Skin of body (tissue), 3 donors: ENCODE data around the gene ACSM2B. TPM values are rescaled to one million over a fixed set of nuclear protein-coding genes. Genes with fewer than 3 reads are reported as not detected.
"Not testable (repeated sequence)": the region's sequence is repeated elsewhere in the genome, so short reads cannot be mapped to it uniquely, and the experiment has no call there.

Experiments used
- DNase-seq: peaks from one replicate; lab custom pipeline; 2025; lab: John Stamatoyannopoulos, UW
- small RNA-seq: library from RNA; depleted of rRNA; stranded (forward); fragments of <200 nt; gene quantifications from one replicate; pipeline ENCODE3, GENCODE V24; 2014; ENCODE audit warnings: low replicate concordance
- total RNA-seq: library from RNA; depleted of rRNA; stranded (reverse); fragments of >200 nt; gene quantifications from one replicate; pipeline ENCODE4 v1.2.3, GENCODE V29; 2014

The ACSM2B gene
- total RNA-seq, 1 donor from 2014 or later: not detected

DNA sequence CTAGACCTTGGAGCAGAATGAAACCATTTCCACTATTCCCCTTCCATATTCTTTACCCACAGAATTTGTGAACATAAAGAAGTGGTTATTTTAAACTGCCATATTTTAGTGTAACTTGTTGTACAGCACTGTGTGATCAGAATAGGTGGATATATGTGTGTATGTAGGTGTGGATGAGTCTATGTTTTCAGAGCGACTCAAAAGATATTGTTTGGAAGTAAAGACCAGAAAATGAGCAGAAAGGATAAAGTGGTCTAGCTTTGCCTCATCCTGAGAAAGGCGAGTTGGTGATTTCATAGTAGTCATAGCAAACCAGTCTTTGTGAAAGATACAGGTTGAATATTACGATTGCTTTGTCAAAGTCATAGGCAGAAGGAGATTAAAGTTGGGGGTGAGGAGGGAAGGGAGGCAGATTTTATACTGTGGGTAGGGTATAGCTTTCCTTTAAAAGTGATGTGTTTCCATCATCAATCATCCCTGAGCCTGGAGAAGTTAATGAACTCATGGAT is 43.8 kb downstream of the ACSM2B start:
- DNase-seq: not testable (repeated sequence)

DNA sequence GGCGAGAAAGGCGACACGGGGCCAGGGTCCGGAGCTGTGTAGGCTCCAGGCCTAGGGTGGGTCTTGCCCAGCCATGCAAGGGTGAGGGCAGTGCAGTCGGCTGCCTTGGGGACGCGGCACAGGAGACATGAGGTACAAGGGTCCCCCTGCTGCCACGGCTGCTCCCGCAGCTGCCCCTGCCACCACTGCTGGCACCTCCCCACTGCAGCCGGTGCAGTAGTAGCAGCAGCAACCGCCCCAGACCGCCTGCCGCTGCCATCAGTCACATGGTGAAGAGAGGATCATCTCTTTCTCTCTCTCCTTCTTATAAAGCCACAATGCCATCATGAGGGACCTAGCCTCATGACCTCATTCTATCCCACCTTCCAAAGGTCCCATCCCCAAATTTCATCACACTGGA is 44.4 kb downstream of the ACSM2B start:
- not testable (repeated sequence) for DNase-seq

DNA sequence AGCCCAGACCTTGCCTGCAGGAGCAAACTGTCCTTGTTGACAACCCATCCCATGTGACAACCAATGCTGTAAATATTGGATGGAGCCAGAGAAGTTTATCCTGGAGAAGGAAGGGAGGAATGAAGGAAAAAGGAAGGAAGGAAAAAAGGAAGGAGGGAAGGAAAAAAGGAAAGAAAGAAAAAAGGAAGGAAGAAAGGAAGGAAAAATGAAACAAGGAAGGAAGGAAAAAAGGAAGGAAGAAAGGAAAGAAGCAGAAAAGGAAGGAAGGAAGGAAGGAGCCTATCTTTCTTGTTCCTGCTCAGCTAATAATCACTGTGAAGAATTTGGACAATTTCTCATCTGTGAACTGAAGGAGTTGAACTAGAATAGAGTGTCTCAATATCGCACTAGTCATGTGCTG is 56.1 kb downstream of the ACSM2B start:
- DNase-seq: no peak

DNA sequence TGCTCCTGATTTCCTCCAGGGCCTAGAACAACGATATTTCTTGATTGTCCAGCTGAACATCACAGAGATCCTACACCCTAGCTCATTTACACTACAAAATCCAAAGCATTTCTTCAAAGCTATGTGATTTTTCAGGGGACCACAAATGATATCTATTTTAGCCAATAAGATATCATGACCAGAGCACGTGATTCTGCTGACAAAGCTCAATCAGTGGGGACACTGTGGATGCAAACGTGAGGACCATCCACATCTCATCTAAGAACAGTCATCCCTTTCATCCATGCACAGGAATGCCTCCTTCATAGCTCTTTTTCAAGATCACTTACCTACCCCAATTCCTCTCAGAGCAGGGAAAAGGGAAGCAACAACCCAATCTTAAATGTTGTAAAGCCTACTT is 56.9 kb downstream of the ACSM2B start:
- no peak for DNase-seq

- no peak for DNase-seq
These were observed 59.0 kb downstream of the ACSM2B start for GRCh38 chr16:20517149-20517548.

- DNase-seq: no peak
These were observed 60.5 kb downstream of the ACSM2B start for GRCh38 chr16:20515688-20516090.

DNA sequence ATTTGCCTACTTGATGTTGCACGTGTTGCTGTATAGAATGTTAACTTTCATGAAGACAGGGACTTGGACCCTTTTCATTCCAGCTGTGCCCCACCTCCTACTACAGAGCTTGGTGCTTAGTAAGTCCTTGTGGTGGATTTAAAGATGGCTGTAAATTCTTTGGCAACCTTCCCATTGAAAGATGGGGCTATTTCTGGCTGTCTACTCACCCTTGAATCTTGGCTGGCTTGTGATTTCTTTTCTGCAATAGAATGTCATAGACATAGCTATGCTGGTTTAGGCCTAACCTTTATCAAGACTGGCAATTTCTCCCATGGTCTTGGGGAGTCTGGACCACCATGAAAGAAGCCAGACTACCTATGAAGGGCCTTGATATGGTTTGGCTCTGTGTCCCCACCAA is 65.8 kb downstream of the ACSM2B start:
- DNase-seq: no peak

DNA sequence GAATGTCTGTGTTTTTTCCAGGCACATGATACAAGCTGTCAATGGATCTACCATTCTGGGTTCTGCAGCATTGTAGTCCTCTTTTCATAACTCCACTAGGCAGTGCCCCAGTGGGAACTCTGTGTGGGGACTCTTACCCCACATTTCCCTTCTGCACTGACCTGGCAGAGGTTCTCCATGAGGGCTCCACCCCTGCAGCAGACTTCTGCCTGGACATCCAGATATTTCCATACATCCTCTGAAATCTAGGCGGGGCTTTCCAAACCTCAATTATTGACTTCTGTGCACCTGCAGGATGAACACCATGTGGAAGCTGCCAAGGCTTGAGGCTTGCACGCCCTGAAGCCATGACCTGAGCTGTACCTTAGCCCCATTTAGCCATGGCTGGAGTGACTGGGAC is 68.9 kb downstream of the ACSM2B start:
- DNase-seq: no peak

- no peak for DNase-seq
These were observed 71.7 kb downstream of the ACSM2B start for GRCh38 chr16:20504418-20504817.

DNA sequence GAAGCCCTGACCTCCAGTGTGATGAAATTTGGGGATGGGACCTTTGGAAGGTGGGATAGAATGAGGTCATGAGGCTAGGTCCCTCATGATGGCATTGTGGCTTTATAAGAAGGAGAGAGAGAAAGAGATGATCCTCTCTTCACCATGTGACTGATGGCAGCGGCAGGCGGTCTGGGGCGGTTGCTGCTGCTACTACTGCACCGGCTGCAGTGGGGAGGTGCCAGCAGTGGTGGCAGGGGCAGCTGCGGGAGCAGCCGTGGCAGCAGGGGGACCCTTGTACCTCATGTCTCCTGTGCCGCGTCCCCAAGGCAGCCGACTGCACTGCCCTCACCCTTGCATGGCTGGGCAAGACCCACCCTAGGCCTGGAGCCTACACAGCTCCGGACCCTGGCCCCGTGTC is 84.7 kb downstream of the ACSM2B start:
- not testable (repeated sequence) for DNase-seq

DNA sequence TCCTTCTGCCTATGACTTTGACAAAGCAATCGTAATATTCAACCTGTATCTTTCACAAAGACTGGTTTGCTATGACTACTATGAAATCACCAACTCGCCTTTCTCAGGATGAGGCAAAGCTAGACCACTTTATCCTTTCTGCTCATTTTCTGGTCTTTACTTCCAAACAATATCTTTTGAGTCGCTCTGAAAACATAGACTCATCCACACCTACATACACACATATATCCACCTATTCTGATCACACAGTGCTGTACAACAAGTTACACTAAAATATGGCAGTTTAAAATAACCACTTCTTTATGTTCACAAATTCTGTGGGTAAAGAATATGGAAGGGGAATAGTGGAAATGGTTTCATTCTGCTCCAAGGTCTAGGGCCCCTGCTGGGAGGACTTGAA is 85.2 kb downstream of the ACSM2B start:
- DNase-seq: not testable (repeated sequence)

Small RNAs within 50 kb of the gene (small RNA-seq; reads per million reads assigned to genes)
- not detected for gene AC141273.3

Other genes starting within 250 kb of the ACSM2B start
- not detected for gene GP2, start 248.9 kb downstream of the ACSM2B start, total RNA-seq
- not detected for gene UMOD, start 223.7 kb downstream of the ACSM2B start, total RNA-seq
- gene PDILT, start 171.6 kb downstream of the ACSM2B start, total RNA-seq: not detected
- 0.79 TPM for gene ACSM5, start 166.8 kb downstream of the ACSM2B start, total RNA-seq
- 0.10 TPM for gene ACSM2A, start 124.8 kb downstream of the ACSM2B start, total RNA-seq
- 0.20 TPM for gene ACSM1, start 121.3 kb upstream of the ACSM2B start, total RNA-seq
- 40.5 TPM for gene THUMPD1, start 165.5 kb upstream of the ACSM2B start, total RNA-seq
- 5.1 TPM for gene ACSM3, start 187.6 kb upstream of the ACSM2B start, total RNA-seq
- gene ERI2, start 230.1 kb upstream of the ACSM2B start, total RNA-seq: 16.4 TPM
- 5.3 TPM for gene REXO5, start 230.2 kb upstream of the ACSM2B start, total RNA-seq